ENCODE measurements around the gene PRPF38B. TPM values are rescaled to one million over a fixed set of nuclear protein-coding genes. Genes with fewer than 3 reads are reported as not detected.

Gene PRPF38B
- total RNA-seq, 1 experiment from 2014 or later, result 46.4 TPM

GRCh38 chr1:108749081-108749480, 57.0 kb downstream of the PRPF38B start:
- H3K9ac ChIP-seq (ENCODE audit: low read length), result no peak overlapping the region
- no peak overlapping the region for H3K27ac ChIP-seq (ENCODE audit: low read depth, low read length)
- no peaks in the 10 kb centered on the region for H3K9me2 ChIP-seq (ENCODE audit: insufficient read depth)
- POLR2A ChIA-PET, result no interaction called here
- H3K4me3 ChIP-seq (replicated peaks in 1 of 2; ENCODE audit: low read depth in 1 of 2, low read length in 2 of 2), result no peak overlapping the region
- intact Hi-C loops (cut with micrococcal nuclease), result loop anchor here (5.0 kb wide), 1 partner anchor 57 kb away; the partner anchor contains the start of gene PRPF38B
- H3K9me3 ChIP-seq (ENCODE audit: control insufficient read depth in 1 of 2, insufficient read depth in 1 of 2, low read depth in 1 of 2, low read length in 2 of 2), result no peaks in the 10 kb centered on the region
- no peak overlapping the region for H3K4me2 ChIP-seq (ENCODE audit: low read length)
- CTCF ChIA-PET, result no interaction called here
- H2AFZ ChIP-seq (ENCODE audit: low read depth, low read length, poor library complexity, severe bottlenecking), result no peak overlapping the region
- BruUV-seq (replicated peaks), result no TSS peak
- no peak for ATAC-seq
- H3K79me2 ChIP-seq (ENCODE audit: insufficient read depth, low read length), result peaks cover 15% of the 10 kb centered on the region
- H3K27me3 ChIP-seq (ENCODE audit: insufficient read depth, low read length), result no peaks in the 10 kb centered on the region
- no peak for DNase-seq (ENCODE audit: low read depth, low spot score)
- H3K4me1 ChIP-seq (ENCODE audit: control insufficient read depth in 1 of 2, insufficient read depth in 2 of 2, low read length in 2 of 2), result peaks cover 3 to 12% of the 10 kb centered on the region in 2 experiments; a peak in 3 of 4 replicates
- no peaks in the 10 kb centered on the region for H3K36me3 ChIP-seq (ENCODE audit: control insufficient read depth in 1 of 2, insufficient read depth in 2 of 2, low read length in 2 of 2)
- H4K20me1 ChIP-seq (ENCODE audit: insufficient read depth), result no peaks in the 10 kb centered on the region
- TF ChIP-seq POLR2A (IDR thresholded peaks at IDR 0.05; ENCODE audit: borderline replicate concordance, extremely low read depth, insufficient read depth, insufficient read length), result no peak
- TF ChIP-seq SRF (IDR thresholded peaks at IDR 0.05; ENCODE audit: low read depth), result no peak
- TF ChIP-seq ZBTB33 (IDR thresholded peaks at IDR 0.05; ENCODE audit: extremely low read depth, insufficient replicate concordance, low read length), result no peak
- no peak for TF ChIP-seq REST (IDR thresholded peaks at IDR 0.05; ENCODE audit: low read depth)
- no peak for TF ChIP-seq CTCF (IDR thresholded peaks at IDR 0.05 in 2 of 3, conservative IDR thresholded peaks at IDR 0.05 in 1 of 3; ENCODE audit: borderline replicate concordance in 1 of 3, insufficient read depth in 1 of 3, low read depth in 2 of 3, low read length in 2 of 3)
- RAD21 ChIA-PET (ENCODE audit: low non-redundant PET in 1 of 2, low total read pairs in 2 of 2, uncharacterized antibody in 2 of 2, unreplicated experiment in 2 of 2), result no interaction called here
